GM21576 (cell line): Measurements from ENCODE around the gene CSF2.
A peak's percentile ranks its signal among the peaks of the same experiment; 100 is the strongest.

ENCODE experiments used
- ATAC-seq: cut with Tn5 transposase; IDR thresholded peaks from one replicate; pipeline ENCODE4 v1.9.1; 2021; ENCODE audit warnings: mild to moderate bottlenecking, moderate library complexity; ENCODE audit not compliant: unreplicated experiment

The CSF2 gene

GRCh38 chr5:132073231-132074013 is at the start of gene CSF2:
Gene CSF2, plus strand, starts transcription at chr5:132073789. Its CDS starts 35 bp downstream, at chr5:132073824.
- no peak for ATAC-seq

- no peak for ATAC-seq
Measured at GRCh38 chr5:132024117-132024435, 49.5 kb upstream of the CSF2 start.

DNA sequence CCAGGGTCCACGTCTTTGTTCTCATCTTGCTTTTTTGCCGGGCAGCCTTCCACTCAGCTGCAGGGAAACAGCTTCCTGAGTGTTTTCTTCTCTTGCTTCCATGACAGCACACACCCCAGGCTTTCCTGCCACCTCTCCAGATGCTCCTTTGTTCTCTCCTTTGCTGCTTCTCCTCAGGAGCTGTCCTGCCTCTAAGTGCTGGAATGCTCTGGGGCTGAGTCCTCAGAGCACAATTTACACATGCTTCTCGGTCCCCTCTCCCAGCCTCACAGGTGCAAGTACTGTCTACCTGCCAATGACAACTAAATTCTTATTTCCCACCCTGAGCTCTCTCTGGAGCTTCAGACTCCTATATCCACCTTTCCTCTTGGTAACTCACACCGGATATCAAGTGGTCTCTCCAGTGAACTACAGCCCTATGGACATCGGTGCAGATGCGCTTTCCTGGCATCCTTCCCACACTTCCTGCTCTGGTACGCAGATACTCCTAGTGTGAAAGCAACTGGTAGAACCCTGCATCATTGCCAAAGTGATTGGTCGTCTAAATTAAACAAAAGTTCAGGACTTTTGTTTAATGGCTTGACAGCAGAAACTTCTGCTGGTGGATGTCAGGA is 48.7 kb upstream of the CSF2 start:
- no peak for ATAC-seq

DNA sequence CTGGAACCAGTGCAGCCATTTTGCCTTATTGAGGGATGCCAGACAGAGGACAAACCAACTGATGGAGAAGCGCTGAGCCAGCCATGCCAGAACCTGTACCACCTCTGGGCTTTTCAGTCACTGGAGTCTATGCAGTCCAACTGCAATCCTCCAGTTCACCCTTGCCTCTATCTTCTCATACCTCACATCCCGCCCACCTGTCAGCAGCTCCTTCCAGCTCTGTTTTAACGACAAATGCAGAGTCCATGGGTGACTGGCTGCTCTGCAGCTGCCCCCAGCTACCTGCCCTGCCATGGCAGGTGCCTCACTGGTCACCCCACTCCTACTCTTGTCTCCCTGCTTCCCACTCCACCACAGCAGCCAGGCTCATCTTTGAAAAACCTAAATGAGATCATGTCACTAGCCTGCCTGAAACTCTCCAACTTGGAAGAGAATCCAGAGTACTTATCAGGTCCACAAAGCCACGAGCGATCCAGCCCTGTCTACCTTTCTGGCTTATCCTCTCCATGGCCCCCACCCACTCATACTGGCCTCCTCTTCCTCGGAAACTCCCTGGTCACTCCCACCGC is 48.1 kb upstream of the CSF2 start:
- ATAC-seq = no peak

- ATAC-seq = no peak
Measured at GRCh38 chr5:132026516-132027008, 47.0 kb upstream of the CSF2 start.

DNA sequence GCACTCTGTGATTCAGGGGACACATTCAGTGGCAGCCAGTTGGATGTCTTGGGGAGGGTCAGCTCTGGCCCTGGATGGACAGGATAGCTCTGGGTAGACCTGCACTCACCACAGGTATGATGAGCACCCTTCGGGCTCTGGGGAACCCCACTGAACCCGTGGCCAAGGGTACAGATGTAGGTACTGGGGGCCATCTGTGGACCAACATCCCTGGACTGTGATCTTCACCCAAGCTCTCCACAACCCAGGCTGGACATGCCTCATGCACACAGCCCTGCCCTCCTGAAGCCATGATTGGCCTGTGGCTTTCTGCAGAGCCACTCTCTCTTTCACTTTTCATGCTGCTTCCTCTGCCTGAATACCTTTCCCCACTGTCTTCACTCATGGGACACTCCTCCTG is 46.6 kb upstream of the CSF2 start:
- ATAC-seq = peak; percentile 68

GRCh38 chr5:132029609-132030330 is 43.8 kb upstream of the CSF2 start:
- no peak for ATAC-seq

GRCh38 chr5:132030610-132031009 is 43.0 kb upstream of the CSF2 start:
- ATAC-seq = no peak

GRCh38 chr5:132032196-132032595 is 41.4 kb upstream of the CSF2 start:
- ATAC-seq = no peak

DNA sequence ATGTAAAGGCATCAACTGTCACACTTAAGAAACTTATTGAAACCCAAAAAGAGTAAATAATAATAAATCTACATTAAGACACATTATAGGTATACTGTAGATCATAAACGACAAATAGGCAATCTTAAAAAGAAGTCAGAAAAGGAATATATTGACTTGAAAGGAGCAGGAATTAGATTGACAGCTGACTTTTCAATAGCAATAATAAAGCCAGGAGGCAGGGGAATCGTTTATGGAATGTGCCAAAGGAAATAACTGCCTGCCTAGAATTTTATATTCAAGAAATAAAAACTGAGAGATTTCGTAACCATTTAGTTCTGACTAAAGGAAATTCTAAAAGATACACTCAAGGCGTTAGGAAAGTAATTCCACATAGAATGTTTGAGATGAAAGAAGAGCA is 40.5 kb upstream of the CSF2 start:
- ATAC-seq = no peak

GRCh38 chr5:132037353-132037752 is 36.2 kb upstream of the CSF2 start:
- ATAC-seq = no peak

GRCh38 chr5:132044207-132044606 is 29.4 kb upstream of the CSF2 start:
- ATAC-seq = no peak

GRCh38 chr5:132046880-132047299 is 26.7 kb upstream of the CSF2 start:
- no peak for ATAC-seq

- ATAC-seq = no peak
Measured at GRCh38 chr5:132049093-132049492, 24.5 kb upstream of the CSF2 start.

GRCh38 chr5:132049559-132049958 is 24.0 kb upstream of the CSF2 start:
- ATAC-seq = no peak

DNA sequence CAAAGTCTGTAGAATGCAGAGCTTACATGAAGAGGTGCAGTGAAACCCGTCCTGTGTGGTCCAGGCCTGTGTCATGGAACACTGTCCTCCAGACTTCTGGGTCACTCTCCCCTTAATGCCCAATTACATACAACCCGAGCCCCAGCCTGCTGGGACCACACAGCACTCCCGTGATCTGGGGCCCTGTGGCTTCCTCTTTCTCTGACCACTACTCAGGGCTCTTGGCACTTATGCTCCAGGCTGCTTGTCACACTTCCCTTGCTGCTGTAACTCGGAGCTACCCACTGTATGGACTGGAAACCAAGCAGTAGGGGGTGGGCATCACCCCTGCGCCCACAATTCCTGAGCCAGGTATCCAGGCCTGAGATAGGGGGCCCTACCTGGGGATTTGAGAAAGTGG is 23.5 kb upstream of the CSF2 start:
- ATAC-seq = no peak

GRCh38 chr5:132050661-132051552 is 22.7 kb upstream of the CSF2 start:
- no peak for ATAC-seq

- no peak for ATAC-seq
Measured at GRCh38 chr5:132052520-132052919, 21.1 kb upstream of the CSF2 start.

- ATAC-seq = no peak
Measured at GRCh38 chr5:132053483-132053882, 20.1 kb upstream of the CSF2 start.

DNA sequence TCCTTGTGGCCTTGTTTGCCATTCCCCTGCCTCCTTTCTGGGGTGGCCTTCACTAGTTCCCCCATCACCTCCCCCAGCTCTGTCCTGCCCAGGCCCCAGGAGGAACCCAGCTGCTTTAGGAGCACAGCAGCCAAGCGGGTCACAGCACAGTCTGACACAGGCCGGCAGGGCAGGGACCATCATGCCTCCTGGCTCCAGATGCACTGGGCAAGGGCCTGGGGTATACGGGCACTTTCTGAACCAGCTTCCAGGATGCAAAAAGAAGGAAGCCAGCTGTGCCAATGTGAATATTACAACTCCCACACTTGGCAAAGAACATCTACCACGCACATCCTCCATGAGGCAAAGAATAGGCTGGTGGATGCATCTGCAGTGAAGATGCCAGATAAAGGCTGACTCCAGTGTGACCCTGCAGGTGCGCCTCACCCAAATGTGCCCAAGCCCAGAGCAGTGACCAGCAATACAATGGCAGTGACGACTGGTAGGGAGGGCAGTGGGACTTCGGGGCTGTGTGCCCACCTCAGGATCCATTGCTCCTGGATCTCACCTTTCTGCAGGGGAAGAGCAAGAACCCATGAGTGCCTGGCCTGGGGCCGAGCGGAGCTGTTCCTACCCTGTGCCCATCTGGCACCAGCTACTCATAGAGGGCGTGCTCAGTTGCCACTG is 19.4 kb upstream of the CSF2 start:
- no peak for ATAC-seq
